ENCODE data around the gene ZNF516.

Gene ZNF516

DNA sequence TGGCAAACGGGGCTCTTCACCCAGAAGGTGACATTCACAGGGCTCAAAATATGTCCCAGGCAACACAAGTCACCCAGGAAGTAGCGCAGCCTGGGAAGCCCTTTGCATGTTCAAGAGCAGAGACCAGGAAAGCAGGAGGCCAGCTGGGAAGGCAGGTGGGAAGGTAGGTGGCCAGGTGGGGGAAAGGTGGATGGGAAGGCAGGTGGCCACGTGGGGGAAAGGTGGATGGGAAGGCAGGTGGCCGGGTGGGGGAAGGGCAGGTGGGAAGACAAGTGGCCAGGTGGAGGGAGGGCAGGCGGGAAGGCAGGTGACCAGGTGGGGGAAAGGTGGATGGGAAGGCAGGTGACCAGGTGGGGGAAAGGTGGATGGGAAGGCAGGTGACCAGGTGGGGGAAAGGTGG, 102.7 kb downstream of the ZNF516 start:
- no peak for DNase-seq

DNA sequence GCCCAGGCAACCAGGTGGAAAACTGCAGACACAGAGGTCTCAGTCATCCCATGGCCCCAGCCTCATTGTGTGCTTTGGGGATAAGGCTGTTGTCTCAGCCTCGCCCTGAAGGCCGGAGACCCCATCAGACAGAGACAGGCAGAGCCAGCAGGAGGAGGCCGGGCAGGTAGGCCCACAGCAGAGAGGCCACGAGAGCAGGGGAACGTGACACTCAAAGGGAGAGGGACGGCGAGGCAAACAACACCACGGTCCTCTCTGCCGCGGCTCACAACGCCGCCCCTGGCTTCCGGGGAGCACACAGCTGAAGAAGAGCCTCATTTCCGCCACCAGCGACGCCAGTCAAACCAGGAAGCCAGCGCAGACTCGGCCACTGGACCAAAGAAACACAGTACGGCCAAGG, 103.3 kb downstream of the ZNF516 start:
- DNase-seq: no peak

DNA sequence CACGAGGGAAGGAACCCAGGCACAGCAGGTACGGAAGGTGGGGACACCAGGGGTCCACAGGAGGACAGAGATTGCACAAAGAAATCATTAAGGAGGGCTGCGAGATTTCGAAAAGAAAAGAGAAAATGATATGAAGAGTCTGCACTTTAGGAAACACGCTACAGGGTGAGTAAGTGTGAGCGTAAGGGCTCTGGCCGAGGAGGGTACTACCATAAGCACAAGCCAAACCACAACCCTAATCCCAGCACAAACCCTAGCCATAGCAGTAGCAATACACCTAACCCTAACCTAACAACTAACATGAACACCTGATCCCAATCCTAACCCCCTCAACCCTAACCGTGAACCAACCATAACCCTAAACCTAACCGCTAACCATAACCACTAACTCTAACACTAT, 104.0 kb downstream of the ZNF516 start:
- no peak for DNase-seq

GRCh38 chr18:76390452-76391035, 104.5 kb downstream of the ZNF516 start:
- DNase-seq: no peak

- DNase-seq: no peak
These were observed 105.3 kb downstream of the ZNF516 start for GRCh38 chr18:76389716-76390115.

- no peak for DNase-seq
These were observed 106.1 kb downstream of the ZNF516 start for GRCh38 chr18:76388891-76389423.

GRCh38 chr18:76388261-76388660, 106.8 kb downstream of the ZNF516 start:
- DNase-seq: no peak

- no peak for DNase-seq
These were observed 107.4 kb downstream of the ZNF516 start for GRCh38 chr18:76387608-76388007.

GRCh38 chr18:76386886-76387285, 108.2 kb downstream of the ZNF516 start:
- no peak for DNase-seq

- no peak for DNase-seq
These were observed 109.0 kb downstream of the ZNF516 start for GRCh38 chr18:76386071-76386470.

DNA sequence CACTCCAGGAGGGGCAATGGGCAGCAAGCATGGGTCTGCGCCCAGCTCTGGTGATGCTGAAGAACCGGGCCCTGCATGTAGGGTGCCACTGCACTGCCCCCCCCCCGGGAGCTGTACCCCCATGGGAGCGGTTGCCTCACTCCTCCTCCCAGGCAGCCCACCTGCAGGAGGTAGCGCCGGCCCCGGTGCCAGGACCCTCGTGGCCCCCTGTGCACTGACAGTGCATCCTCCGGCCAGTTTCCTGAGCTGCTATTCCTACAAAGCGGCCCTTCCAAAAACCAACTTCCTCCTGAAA, 109.4 kb downstream of the ZNF516 start:
- no peak for DNase-seq

GRCh38 chr18:76384861-76385680, 110.0 kb downstream of the ZNF516 start:
- no peak for DNase-seq

- DNase-seq: no peak
These were observed 110.8 kb downstream of the ZNF516 start for GRCh38 chr18:76384114-76384790.

GRCh38 chr18:76383636-76384035, 111.4 kb downstream of the ZNF516 start:
- DNase-seq: no peak

GRCh38 chr18:76382275-76382674, 112.8 kb downstream of the ZNF516 start:
- no peak for DNase-seq

GRCh38 chr18:76380791-76381405, 114.1 kb downstream of the ZNF516 start:
- DNase-seq: no peak

DNA sequence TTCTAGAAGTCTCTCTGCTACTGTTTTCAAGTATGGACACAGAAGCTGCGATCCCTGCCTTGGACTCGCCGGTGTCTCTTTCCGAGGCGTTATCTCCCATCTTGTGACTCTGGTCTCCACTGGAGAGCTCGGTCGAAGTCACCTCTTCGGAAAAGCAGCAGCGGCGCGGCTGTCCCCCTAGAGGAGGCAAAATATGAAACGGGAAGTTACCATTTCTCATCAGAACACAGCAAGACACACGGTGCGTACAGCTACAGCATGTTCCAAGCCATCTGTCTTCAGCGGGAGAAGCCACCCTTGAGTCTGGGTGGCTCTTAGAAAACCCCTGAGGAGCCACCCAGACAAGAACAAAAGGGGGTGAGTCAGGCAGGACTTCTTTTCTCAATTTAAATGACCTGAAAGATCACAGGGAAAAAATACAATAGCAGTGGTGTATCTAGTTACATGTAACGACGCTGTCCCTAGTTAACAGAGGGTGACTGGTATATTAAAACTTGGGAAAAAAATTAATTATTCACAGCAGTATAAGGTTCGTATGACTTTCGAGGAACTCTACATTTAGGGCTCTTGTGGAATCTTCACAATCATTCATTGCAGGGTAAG, 114.8 kb downstream of the ZNF516 start:
- DNase-seq: no peak

DNA sequence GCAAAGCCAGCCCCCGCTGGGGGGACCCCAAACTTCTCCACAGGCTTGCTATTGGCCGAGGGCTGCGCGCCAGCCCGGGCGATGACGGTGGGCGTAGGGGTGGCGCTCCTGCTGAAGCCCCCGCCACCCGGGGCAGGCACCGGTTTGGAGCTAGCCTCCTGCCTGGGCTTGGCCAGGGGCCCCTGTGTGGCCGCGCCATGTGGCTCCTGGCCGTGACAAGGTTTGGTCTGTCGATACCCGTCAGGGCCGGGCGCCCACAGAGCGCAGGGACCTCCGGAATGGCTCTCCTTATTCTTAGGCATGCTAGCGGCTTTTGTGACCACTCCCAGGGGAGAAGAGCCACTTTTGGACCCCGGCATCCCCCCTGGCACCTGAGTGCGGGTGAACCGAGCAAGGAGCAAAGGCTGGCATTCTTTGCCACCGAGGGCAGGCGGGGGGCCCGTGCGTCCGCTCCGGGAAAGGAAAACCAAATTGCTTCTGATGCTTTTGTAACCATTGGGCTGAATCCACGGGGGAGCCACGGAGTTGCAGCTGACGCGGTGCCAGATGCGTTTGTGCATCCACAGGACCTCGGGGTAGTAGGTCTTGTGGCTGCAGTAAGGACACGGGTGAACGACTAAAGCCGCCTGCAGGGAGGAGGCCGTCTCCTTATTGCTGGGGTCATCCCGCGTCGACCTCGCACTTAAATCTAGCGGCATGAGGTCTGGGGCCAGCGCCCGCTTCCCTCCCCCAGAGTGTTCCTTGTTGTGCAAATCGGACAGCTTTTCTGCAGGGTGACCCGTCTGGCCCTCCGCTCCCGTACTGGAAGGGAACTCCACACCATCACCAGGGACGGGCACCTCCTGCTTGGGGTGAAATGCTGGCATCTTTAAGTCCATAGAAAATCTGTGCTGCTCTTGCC, 115.6 kb downstream of the ZNF516 start:
- no peak for DNase-seq

DNA sequence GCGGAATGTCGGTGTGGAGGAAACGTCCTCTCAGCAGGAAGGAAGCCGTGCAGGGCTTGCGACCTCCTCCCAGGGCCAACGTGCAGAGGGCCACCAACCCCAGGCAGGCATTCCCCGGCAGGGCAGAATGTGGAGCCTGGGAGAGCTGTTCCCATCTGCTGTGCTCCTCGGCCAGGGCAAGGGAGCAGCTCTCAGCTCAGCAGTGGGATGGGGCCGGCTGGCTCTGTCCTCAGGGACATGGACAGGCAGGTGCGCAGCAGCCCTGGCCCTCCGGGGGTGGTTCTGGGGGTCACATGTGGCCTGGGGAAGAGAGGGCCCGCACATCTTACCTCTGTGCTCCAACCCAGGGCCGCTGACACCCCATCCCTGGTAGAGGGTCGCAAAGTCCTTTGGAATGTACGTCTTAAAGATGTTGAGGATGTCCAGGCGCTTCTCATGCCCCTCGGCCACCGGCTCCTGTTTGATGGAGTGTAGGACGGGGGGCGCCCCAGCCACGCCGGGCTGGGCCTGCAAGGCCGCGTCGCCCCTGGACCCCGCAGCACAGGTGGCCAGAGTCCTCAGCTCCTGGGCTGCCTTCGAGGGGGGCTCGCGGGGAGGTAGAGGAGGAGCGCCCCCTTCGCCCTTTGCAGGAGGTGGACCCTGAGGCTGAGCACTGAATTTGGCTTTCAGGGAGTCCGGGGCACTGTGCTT, 116.4 kb downstream of the ZNF516 start:
- DNase-seq: no peak

GRCh38 chr18:76377359-76377756, 117.7 kb downstream of the ZNF516 start:
- no peak for DNase-seq

- no peak for DNase-seq
These were observed 118.2 kb downstream of the ZNF516 start for GRCh38 chr18:76376668-76377358.

Data from suppressor macrophage treated with lipopolysaccharide for 1 hour (primary cell).